IPS-NIHi7 (cell line): Measurements from ENCODE around the gene ISLR2.

ENCODE experiments used
- DNase-seq: peaks from one replicate; pipeline ENCODE4 v3.0.0; 2012; ENCODE audit warnings: mixed read lengths; ENCODE audit errors: extremely low spot score

The ISLR2 gene

GRCh38 chr15:74176262-74177214 lies 46.2 kb downstream of the ISLR2 start:
- DNase-seq: peak; percentile 52

GRCh38 chr15:74178326-74179100 lies 48.1 kb downstream of the ISLR2 start:
- no peak for DNase-seq

GRCh38 chr15:74179101-74179841 lies 48.9 kb downstream of the ISLR2 start:
- DNase-seq: no peak

- DNase-seq: no peak
Observed at GRCh38 chr15:74179983-74180880, 49.8 kb downstream of the ISLR2 start.

- no peak for DNase-seq
Observed at GRCh38 chr15:74180881-74181602, 50.7 kb downstream of the ISLR2 start.

- no peak for DNase-seq
Observed at GRCh38 chr15:74182131-74182530, 51.7 kb downstream of the ISLR2 start.

GRCh38 chr15:74184582-74185091 lies 54.3 kb downstream of the ISLR2 start:
- DNase-seq: no peak

- no peak for DNase-seq
Observed at GRCh38 chr15:74185710-74186348, 55.4 kb downstream of the ISLR2 start.
